HPDE6-E6E7 (cell line): ENCODE results near the gene SENP2.

ENCODE experiments used
- DNase-seq: peaks from one replicate; pipeline ENCODE4 v3.0.0; 2011; ENCODE audit warnings: missing footprints; ENCODE audit errors: extremely low spot score

The SENP2 gene

DNA sequence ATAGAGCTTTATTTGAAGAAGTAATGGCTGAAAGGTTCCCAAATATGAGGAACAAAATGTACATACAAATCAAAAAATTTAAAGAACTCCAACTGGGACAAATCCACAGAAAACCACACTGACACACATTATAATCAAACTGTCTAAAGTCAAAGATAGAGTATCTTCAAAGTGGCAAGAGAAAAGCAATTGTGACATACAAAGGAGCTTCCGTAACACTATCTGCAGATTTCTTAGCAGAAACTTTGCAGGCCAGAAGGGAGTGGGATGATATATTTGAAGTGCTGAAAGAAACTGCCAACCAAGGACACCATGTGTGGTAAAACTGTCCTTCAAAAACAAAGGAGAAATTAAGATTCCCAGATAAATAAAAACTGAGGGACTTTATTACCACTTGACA, 91.9 kb downstream of the SENP2 start:
- DNase-seq = no peak

DNA sequence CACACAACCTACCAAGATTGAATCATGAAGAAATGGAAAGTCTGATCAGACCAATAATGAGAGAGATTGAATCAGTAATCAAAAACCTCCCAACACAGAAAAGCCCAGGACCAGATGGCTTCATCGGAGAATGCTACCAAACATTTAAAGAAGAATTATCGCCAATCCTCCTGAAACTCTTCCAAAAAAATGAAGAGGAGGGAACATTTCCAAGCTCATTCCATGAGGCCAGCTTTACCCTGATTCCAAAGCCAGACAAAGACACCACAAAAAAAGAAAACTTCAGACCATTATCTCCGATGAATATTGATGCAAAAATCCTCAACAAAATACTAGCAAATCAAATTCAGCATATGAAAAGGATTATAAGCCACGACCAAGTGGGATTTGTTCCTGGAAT, 94.1 kb downstream of the SENP2 start:
- DNase-seq = no peak
